ENCODE results near the gene GPC5. TPM values are rescaled to one million over a fixed set of nuclear protein-coding genes. Genes with fewer than 3 reads are reported as not detected.

Gene GPC5
- total RNA-seq, 3 donors from 2014 or later: 0.51 to 1.2 TPM; not detected in 1

- DNase-seq: no peak
- Histone ChIP-seq H3K36me3 (ENCODE audit: low read depth) (no peaks in the 10 kb centered on the region), H3K9me3 (no peaks in the 10 kb centered on the region), H3K4me1 (ENCODE audit: low read depth) (no peaks in the 10 kb centered on the region), H3K4me3 (no peak overlapping the region)
- no peak for ATAC-seq
- TF ChIP-seq CTCF (IDR thresholded peaks at IDR 0.05): no peak
- intact Hi-C loops (cut with DNase I, micrococcal nuclease): no loop called here
Measured at GRCh38 chr13:92805766-92806165, 1407.3 kb downstream of the GPC5 start.

- Histone ChIP-seq H3K9me3 (no peaks in the 10 kb centered on the region), H3K4me3 (no peak overlapping the region), H3K4me1 (ENCODE audit: low read depth) (no peaks in the 10 kb centered on the region), H3K36me3 (ENCODE audit: low read depth) (no peaks in the 10 kb centered on the region)
- ATAC-seq: peak; percentile 66
- TF ChIP-seq CTCF (IDR thresholded peaks at IDR 0.05): no peak
- DNase-seq: no peak
- intact Hi-C loops (cut with DNase I, micrococcal nuclease): no loop called here
Measured at GRCh38 chr13:92806215-92806614, 1407.8 kb downstream of the GPC5 start.

GRCh38 chr13:92807353-92807752, 1408.9 kb downstream of the GPC5 start:
- H3K36me3 ChIP-seq (ENCODE audit: low read depth): no peaks in the 10 kb centered on the region
- no peaks in the 10 kb centered on the region for H3K9me3 ChIP-seq
- H3K4me1 ChIP-seq (ENCODE audit: low read depth): no peaks in the 10 kb centered on the region
- ATAC-seq: no peak
- no peak overlapping the region for H3K4me3 ChIP-seq
- intact Hi-C loops (cut with DNase I, micrococcal nuclease): no loop called here
- TF ChIP-seq CTCF (IDR thresholded peaks at IDR 0.05): no peak
- DNase-seq: no peak

GRCh38 chr13:92807966-92808365, 1409.5 kb downstream of the GPC5 start:
- no peak for ATAC-seq
- no peak for TF ChIP-seq CTCF (IDR thresholded peaks at IDR 0.05)
- intact Hi-C loops (cut with DNase I, micrococcal nuclease): no loop called here

GRCh38 chr13:92821324-92821723, 1422.9 kb downstream of the GPC5 start:
- H3K9me3 ChIP-seq: no peaks in the 10 kb centered on the region
- TF ChIP-seq CTCF (IDR thresholded peaks at IDR 0.05): no peak
- H3K36me3 ChIP-seq (ENCODE audit: low read depth): no peaks in the 10 kb centered on the region

More at GRCh38 chr13:92807966-92808365, 1409.5 kb downstream of the GPC5 start:
- DNase-seq: no peak
- Histone ChIP-seq H3K4me1 (ENCODE audit: low read depth) (no peaks in the 10 kb centered on the region), H3K9me3 (no peaks in the 10 kb centered on the region), H3K36me3 (ENCODE audit: low read depth) (no peaks in the 10 kb centered on the region), H3K4me3 (no peak overlapping the region)

GRCh38 chr13:92823059-92823458, 1424.6 kb downstream of the GPC5 start:
- Histone ChIP-seq H3K4me3 (no peak overlapping the region), H3K4me1 (ENCODE audit: low read depth) (no peaks in the 10 kb centered on the region), H3K36me3 (ENCODE audit: low read depth) (no peaks in the 10 kb centered on the region), H3K9me3 (no peaks in the 10 kb centered on the region)
- intact Hi-C loops (cut with DNase I, micrococcal nuclease): no loop called here
- no peak for DNase-seq
- no peak for TF ChIP-seq CTCF (IDR thresholded peaks at IDR 0.05)
- ATAC-seq: no peak

More at GRCh38 chr13:92821324-92821723, 1422.9 kb downstream of the GPC5 start:
- ATAC-seq (no peak), DNase-seq (no peak)
- no peak overlapping the region for H3K4me3 ChIP-seq
- intact Hi-C loops (cut with DNase I, micrococcal nuclease): no loop called here
- no peaks in the 10 kb centered on the region for H3K4me1 ChIP-seq (ENCODE audit: low read depth)

Data from mucosa of descending colon (tissue), 3 donors.